ENCODE data around the gene NTM. TPM values are rescaled to one million over a fixed set of nuclear protein-coding genes. Genes with fewer than 3 reads are reported as not detected.

The NTM gene
- total RNA-seq, 1 experiment from 2014 or later: 16.4 TPM

- no peak overlapping the region for H3K4me3 Mint-ChIP-seq
- CTCF ChIA-PET: interaction anchor here (1.2 to 2.1 kb wide), 2 partner anchors 11 to 15 kb away, joined by 6 to 9 read pairs; no protein-coding TSS in a partner anchor
- ATAC-seq: no peak
Observed at GRCh38 chr11:131481303-131481702, 110.9 kb downstream of the NTM start.

More at GRCh38 chr11:131481303-131481702, 110.9 kb downstream of the NTM start:
- H3K9me3 Mint-ChIP-seq: no peaks in the 10 kb centered on the region
- DNase-seq (ENCODE audit: low spot score): no peak
- H3K36me3 Mint-ChIP-seq: no peaks in the 10 kb centered on the region
- H3K27me3 Mint-ChIP-seq (ENCODE audit: low read depth): peaks cover 6% of the 10 kb centered on the region
- TF ChIP-seq ATF2 (CRISPR knock-in tag; IDR thresholded peaks at IDR 0.05; ENCODE audit: borderline replicate concordance, low read depth): no peak
- no peak for TF ChIP-seq GABPB1 (CRISPR knock-in tag; IDR thresholded peaks at IDR 0.05)
- no peak for TF ChIP-seq CREM (CRISPR knock-in tag; IDR thresholded peaks at IDR 0.05)
- no peak for TF ChIP-seq CDX4 (CRISPR knock-in tag; IDR thresholded peaks at IDR 0.05; ENCODE audit: borderline replicate concordance)
- TF ChIP-seq MLX (CRISPR knock-in tag; IDR thresholded peaks at IDR 0.05): no peak
- no peak for TF ChIP-seq FOXJ3 (CRISPR knock-in tag; IDR thresholded peaks at IDR 0.05; ENCODE audit: borderline replicate concordance)
- TF ChIP-seq ZNF138 (CRISPR knock-in tag; conservative IDR thresholded peaks at IDR 0.05): no peak
- TF ChIP-seq TP53 (CRISPR knock-in tag; IDR thresholded peaks at IDR 0.05): no peak
- TF ChIP-seq NFE2L1 (CRISPR knock-in tag; IDR thresholded peaks at IDR 0.05): no peak
- no peak for TF ChIP-seq GRHL2 (CRISPR knock-in tag; IDR thresholded peaks at IDR 0.05; ENCODE audit: insufficient replicate concordance, severe bottlenecking)
- no peak for TF ChIP-seq ZNF671 (CRISPR knock-in tag; IDR thresholded peaks at IDR 0.05)
- TF ChIP-seq KAT7 (CRISPR knock-in tag; IDR thresholded peaks at IDR 0.05; ENCODE audit: borderline replicate concordance): no peak
- TF ChIP-seq ARID4B (CRISPR knock-in tag; IDR thresholded peaks at IDR 0.05; ENCODE audit: borderline replicate concordance): no peak
- no peak for TF ChIP-seq MYBL2 (CRISPR knock-in tag; IDR thresholded peaks at IDR 0.05)
- TF ChIP-seq RELA (CRISPR knock-in tag; IDR thresholded peaks at IDR 0.05; ENCODE audit: borderline replicate concordance): no peak
- no peak for TF ChIP-seq ZNF317 (CRISPR knock-in tag; IDR thresholded peaks at IDR 0.05; ENCODE audit: borderline replicate concordance, low read depth)
- no peak for TF ChIP-seq JAZF1 (CRISPR knock-in tag; IDR thresholded peaks at IDR 0.05)
- TF ChIP-seq EMX1 (CRISPR knock-in tag; IDR thresholded peaks at IDR 0.05): no peak
- no peak for TF ChIP-seq ERG (CRISPR knock-in tag; IDR thresholded peaks at IDR 0.05)
- H3K4me1 Mint-ChIP-seq: peaks cover 14% of the 10 kb centered on the region
- POLR2A ChIA-PET: interaction anchor here (0.6 kb wide), 1 partner anchor 1354 kb away, joined by 5 read pairs; no protein-coding TSS in a partner anchor
- no peak overlapping the region for H3K27ac Mint-ChIP-seq
